Esophagus mucosa (tissue), 1 donor: ENCODE measurements around the gene PTCD1. TPM values are rescaled to one million over a fixed set of nuclear protein-coding genes. Genes with fewer than 3 reads are reported as not detected.
A peak's percentile ranks its signal among the peaks of the same experiment; 100 is the strongest.

Experiments used
- ATAC-seq: fragments of 200-7000 bp; cut with Tn5 transposase; one replicate; pipeline ENCODE4 v1.9.1; 2020
- total RNA-seq: library from RNA; stranded (reverse); gene quantifications from one replicate; pipeline ENCODE4 v1.2.4, GENCODE V29; 2023
- donor health status: DM: yes; HTN: yes; CAD: no.

The PTCD1 gene
- total RNA-seq, 1 donor from 2014 or later = 4.0 TPM

DNA sequence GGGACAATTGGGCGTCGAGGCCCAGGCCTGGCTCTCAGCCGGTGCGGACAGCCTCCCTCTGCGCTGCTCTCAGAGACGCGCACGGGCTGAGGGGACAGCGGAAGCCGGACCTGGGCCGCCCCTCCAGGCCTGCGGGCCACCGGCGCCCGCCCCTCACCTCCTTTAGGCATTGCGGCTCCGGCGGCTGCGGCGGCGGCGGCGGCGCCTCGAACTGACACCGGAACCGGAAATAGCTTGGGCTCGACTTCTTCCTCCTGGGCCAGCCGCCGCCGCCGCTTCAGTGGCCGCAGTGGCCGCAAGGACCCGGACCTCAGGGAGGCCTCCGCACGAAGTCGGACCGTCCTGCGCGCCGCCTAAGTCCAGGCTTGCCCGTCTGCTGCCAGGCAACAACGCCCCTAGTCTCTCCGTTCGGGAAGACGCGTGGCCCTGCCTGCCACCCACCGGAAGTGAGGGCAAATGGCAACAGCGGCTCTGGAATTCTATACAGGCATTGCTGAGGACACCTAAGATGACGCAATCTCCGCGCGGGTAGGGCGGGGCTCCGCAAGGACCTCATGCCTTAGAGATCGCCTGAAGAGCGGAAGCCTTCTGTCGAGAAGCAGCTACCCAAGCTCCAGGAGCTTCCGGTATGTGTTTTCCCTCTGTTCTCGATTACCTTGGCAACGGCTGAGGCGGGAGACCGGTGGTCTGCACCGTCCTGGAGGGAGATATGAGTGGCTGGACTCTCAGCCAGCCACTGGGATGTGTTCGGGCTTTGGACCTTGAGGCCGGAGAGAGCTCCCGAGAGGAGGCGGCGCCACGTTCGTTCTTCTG, 30.0 kb downstream of the PTCD1 start, which contains the start of the genes BUD31 and PDAP1:
BUD31 (plus strand) TSS at position 591 of the 813 bp plus-strand sequence. CDS start 2,124 bp downstream, outside the sequence.
PDAP1 (minus strand) TSS at position 219 of the 813 bp plus-strand sequence; CDS start at position 170, 49 bp downstream.
- peak; percentile 95 for ATAC-seq

DNA sequence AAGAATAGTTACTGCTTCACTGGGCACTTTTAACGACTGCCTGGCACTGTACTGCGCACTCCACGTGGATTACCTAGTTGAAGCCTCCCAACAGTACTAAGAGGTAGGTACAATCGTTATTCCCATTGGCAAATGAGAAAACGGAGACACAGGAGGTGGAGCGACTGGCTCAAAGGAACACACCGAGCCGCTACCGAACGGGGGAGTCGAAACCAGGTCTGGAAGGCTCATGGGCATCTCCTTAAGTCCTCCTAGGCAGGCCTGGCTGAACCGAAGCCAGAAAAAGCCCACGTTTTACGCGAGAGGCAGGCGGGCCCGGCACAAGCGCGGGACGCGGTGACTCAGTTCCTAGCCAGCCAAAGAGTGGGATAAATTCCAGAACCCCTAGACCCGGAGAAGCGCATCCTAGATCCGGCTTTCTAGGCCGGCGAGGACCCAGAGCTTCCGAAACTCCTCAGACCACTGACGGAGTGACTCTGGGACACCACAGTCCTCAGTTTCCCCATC, 30.7 kb downstream of the PTCD1 start:
- peak; percentile 52 for ATAC-seq

DNA sequence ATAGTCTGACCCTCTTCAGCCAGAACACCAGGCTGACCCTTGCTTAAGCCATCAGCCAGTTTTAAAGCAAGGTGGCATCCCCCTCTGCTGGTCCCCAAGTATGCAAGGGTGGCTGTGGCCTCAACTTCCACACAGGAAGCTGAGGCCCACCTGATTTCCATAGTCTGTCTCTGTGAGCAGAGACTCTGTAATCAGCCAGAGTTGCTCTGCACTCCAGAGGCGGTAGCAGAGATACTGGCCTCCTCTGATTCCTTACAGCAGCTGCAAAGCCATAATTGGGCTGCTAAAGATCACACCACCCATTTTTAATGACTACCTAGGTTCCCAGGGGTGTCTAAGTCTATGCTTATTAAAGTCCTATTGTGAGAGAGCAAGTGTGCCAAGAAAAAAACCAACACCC, 32.0 kb downstream of the PTCD1 start:
- no peak for ATAC-seq

DNA sequence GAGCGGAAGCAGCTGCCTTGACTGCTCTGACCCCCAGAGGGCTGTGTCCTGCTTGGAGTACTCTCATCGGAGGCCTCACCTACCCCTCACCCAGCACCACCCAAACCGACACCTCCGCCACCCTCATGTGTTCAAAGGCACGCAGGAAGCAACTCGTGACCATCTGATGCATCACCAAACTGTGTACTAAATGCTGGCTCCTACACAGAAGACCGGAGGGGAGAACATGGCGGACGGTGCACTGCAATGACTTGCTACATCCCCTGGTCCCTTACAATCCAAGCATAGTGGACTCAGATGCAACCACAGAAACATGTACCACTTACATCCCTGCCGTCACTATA, 33.6 kb downstream of the PTCD1 start:
- ATAC-seq = no peak

DNA sequence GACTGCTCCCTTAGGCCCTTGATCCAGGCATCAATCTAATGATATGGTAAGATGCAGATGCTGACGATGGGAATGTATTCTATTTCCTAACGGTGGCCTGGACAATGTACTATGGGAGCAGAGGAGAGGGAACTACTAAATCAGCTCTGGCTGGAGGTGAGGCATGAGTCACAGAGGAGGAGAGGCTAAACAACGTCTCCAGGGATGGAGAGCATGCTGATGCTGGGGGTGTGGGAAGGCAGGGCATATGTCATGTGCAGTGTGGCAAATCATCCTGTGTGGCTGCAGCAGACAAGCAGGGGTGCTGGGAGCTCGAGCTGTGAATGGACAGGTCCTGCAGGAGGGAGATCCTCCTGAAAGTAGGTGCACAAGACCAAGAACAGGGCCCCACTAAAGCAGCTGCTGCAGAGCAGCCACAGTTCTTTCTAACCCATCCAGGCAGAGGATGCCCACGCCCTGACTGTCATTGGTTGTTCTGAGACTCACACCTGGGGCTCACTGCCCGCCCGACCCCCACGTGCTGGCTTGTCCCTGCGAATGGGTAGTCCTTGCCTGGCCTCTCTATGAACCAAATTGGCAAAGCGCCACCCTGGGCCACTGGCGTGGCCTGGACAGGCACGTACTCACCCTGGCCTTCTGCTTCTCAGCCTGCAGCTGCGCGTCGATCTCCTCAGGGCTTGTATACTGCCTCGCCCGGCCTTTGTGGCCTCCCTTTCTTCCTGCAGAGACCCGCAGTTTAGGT, 34.2 kb downstream of the PTCD1 start:
- ATAC-seq = no peak

DNA sequence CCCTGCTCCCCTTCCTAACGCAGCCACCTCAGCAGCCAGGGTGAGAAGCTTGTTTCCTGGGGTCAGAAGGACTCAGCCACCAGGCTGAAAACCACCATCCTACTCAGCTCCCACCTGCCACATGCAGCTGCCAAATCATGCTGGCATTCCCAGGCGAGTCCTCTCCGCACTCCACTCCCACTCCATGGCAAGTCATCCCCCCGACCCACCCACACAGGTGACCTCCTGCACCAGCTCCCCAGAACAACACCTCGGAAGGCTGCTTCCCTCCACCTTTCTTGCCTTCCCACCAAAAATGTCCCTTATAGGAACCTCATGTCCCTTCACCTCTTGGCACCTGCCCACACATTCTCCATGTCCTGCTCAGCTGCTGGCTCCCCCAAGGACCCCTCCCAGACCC, 34.8 kb downstream of the PTCD1 start:
- ATAC-seq = no peak

DNA sequence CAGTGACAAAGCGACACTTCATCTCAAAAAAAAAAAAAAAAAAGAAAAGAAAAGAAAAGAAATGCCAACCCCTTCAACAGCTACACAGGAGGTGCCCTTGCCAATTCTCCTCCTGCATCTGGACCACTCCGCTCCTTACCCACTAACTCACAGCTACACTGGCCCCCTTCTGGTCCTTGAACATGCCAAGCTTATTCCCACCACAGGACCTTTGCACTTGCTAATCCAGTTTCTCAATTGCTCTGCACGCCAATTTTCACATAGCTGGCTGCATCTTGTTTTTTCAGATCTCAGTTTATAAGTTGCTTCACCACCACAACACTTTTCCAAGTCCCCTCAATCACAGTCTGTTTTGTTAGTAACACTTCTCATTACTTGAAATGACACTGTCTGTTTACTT, 35.7 kb downstream of the PTCD1 start:
- ATAC-seq = no peak

DNA sequence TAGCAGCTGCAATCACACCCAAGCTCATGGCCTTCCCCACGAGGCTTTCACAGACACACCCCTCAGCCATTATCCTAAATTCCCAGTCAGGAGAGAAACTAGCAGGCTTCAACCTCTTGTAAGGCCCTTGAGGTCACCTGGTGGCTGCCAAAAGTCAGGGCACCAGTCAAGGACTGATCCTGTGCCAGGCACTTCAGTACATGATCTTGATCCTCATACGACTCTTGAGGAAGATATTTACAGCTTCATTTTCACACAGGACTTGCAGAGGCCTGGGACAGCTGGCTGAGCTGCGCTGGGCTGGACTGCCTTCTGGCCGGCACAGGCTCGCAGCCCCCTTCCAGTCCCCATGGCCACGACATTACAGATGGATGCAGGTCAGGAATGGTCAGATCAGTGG, 39.0 kb downstream of the PTCD1 start:
- no peak for ATAC-seq

DNA sequence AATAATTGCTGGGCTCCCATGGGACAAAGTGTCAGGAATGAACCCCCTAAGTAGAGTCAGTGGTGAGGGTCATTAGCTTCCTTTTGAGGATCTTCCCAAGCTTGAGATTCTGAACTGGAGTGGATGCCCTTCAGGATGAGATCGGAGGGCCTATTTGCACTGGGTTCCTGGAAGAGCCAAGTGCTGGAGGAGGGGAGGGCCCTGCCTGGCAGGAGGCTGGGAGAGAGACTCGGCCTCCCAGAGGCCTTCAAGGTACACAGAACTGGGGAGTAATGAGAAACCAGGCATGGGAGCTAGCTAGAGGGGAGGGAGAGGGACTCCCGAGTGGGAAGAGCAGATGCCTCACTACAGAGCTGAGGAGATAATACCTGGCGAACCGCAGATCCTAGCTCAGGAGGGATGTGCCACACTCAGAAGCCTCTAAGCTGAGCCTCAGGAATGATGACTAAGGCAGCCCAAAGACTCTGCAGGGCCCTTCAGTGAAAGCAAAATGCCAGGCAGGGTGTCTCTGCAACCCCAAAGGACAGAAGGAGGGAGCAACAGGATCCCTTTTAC, 39.6 kb downstream of the PTCD1 start:
- ATAC-seq = no peak

DNA sequence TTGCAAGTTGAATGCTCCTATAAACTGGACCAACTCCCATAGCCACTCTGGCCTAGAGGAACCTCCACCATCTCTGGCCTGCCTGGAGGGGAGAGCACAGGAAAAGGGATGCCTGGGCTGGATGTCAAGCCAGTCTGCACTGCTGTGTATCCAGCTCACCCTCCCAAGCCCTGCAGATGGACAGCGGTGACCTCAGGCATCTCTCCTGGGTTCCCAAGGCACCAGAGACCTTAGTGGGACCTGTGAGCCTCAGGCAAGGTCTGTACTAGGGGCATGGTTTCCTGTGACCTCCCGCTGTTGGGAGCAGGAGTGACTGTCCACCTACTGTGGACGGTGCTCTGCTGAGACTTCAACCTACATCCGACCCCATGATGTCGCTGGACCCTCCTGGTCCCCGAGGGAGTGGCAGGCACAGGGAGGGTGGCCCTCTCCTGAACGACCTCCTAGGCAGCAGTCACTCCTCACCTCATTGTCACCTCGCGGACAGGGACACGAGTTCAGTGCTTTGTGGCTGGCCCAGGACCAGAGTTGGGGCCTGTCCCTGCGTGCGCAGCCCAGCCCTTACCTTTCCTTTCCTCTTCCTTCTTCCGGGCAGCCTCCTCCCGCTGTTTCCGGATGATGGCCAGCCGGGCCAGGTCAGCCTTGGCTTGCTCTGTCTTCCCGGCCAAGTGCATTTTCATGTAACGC, 41.2 kb downstream of the PTCD1 start:
- ATAC-seq = no peak

DNA sequence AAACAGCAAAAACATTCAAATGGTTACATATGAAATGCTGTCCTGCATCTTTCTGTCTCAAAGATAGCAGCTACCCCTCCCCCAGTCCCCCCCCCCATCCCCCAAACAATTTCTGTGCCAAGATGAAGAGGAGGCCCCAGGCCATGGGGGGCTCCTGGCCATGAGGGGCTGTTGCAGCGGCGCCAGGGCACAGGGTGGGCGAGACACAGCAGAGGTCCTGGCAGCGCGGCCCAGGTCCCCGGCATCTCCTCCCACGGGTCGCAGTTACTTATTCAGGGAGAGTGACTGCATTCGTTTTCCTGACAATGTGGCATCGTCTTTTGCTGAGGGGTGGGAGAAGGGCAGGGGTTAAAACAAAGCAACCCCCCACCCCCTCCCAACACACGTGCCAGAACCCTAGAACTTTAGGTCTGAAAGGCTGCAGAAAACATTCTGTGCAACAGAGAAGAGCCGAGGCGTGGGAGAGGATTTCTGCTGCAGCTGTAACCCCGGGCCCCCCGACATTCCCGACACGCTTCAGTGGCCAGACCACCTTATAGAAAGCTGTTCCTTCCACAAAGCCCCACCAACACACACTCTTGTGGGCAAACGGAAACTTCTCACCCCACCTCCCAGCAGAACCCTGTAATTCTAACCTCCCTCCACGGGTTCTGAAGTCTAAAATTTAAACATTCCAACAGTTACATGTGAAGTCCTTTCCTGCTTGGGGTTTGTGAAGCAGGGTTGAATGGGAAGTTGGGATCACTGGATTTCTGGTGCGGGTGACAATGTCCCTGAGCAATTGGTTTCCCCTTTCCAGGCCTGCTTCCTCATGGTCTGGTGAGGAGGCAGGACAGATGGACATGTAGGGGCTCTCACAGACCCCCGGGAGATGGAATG, 41.9 kb downstream of the PTCD1 start:
- no peak for ATAC-seq

DNA sequence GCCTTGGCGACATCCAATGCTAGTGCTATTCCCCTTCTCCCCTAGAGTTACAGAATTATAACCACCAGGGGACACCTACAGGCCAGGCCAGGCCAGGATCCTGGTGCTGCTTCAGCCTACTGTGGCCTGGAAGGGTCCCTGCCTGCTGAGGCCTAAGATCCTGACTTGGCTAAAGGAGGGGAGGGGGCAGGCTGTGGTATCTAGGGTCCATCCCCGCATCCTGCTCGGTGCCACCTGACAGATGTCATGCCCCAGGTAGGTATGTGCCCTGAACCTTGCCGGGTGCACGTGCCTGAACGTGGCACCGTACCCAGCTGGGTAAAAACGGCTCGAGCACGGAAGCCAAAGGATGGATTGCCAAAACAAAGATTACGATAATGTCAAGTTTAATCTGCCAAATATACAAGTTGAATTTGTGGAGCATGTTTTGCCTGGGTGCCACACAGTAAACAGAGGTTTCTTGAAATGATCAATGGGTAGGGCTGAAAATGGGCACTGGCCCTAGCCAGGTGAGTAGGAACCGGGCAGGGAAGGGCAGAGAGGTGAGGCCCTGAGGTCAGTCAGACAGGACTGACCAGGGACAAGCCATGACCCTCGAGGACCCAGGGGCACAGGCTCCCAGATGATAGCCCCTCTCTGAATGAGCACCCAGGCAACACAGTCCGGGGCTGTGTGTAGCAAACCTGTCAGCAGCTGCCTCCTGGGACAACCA, 42.8 kb downstream of the PTCD1 start:
- ATAC-seq = no peak

DNA sequence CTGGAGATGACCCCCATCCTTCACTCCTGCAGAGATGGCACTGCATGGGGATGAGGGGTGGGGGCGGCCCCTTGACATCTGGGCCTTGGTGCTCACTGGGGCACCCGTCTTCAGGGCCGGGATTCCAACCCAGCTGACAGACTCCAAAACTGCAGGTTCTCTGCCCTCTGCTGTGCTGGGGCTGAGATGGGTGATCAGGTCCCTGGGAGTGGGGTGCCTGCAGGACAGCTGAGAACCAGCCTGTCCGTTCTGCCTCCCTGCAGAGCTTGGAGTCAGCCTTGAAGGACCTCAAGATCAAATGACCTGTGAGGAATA, 44.5 kb downstream of the PTCD1 start:
- no peak for ATAC-seq

DNA sequence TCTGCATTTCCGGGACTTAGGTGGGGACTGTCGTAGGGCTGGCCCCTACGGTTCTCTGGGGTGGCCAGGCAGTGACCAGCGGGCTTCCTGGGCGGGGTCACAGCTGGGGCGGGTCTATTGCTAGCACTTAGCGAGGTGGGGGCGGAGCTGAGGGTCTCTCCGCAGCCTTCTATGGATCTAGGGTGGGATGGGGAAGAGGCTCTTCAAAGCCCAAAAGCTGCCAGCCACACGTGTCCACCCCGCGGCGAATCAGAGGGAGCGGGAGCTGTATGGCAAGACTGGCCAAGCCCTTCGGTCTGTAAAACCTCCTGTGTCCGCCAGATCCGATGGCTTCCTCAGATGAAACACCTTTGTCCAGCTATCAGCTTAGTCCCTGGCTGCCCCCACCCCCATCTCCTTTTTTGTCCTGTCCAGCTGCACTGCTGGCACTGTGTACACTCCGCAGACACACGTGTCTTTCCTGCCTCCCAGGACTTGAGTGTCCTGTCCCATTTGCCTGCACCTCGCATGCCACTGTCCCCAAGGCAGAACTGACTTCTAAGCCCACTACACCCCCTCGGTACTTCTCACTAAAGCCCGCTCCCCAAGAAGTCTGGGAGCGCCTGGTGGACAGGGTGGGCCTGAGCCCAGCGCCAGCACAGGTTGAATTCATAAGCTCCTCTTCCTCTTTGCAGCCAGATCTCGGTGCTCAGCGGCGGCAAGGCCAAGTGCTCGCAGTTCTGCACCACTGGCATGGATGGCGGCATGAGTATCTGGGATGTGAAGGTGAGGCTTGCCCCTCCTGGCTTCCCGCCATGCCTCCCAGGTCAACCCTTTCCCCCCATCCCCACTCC, 45.0 kb downstream of the PTCD1 start:
- no peak for ATAC-seq

DNA sequence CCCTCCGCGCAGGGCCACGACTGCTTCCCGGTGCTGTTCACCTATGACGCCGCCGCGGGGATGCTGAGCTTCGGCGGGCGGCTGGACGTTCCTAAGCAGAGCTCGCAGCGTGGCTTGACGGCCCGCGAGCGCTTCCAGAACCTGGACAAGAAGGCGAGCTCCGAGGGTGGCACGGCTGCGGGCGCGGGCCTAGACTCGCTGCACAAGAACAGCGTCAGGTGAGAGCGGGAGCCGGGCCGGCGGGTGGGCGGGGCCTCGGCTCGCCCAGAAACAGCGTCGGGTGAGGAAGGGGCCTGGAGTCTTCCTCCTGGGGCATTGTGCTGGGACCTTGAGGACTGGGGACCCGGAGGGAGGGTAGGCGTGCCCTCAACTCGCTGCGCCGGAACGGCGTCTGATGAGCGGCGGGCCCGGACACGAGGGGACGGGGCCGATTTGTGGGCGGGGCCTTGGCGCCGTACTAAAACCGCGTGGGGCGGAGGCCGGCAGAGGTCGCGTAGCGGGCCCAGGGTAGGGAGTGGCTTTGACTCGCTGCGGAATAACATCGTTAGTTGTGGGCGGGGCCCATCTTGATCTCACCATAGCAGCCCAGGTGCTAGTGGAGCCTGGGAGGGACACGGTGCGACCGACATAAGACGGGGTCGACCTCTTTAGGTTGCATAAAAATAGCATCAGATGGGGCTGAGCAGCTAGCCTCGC, 45.8 kb downstream of the PTCD1 start:
- peak; percentile 91 for ATAC-seq

DNA sequence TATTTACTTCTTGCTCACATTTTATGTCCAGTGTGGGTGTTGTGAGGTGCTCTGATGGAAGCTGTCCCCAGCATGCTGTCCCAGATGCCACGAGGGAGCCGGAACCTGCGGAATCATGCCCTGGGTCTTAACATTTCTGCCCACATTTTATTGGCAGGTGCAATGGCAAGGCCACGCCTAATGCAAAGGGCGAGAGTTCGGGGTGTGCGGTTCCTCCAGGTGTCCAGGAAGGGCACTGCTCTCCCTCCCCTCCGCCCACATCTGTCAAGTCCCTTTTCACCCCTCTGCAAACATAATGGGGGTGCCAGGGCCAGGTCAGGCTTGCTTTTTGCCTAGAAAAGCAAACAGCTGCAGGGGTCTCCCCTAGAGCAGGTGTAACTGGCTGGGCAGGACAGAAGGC, 46.6 kb downstream of the PTCD1 start:
- peak; percentile 1 for ATAC-seq

DNA sequence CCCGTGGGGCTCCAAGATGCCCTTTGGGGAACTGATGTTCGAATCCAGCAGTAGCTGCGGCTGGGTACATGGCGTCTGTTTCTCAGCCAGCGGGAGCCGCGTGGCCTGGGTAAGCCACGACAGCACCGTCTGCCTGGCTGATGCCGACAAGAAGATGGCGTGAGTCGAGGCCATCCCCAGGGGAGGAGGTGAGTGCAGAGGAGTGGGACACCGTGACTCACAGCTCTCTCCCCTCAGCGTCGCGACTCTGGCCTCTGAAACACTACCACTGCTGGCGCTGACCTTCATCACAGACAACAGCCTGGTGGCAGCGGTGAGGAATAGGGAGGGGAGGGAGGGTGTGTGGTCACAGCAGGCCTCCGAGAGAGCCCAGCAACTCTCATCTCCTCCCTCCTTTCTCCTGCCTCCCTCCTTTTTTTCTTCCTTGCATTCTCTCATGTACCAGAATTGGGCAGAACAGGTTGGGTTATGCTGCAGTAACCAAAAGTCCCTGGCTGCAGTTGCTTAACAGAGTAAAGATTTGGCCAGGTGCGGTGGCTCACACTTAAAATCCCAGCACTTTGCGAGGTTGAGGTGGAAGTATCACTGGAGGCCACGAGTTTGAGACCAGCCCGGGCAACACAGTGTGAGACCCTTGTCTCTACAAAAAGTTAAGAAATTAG, 47.5 kb downstream of the PTCD1 start:
- ATAC-seq = no peak

DNA sequence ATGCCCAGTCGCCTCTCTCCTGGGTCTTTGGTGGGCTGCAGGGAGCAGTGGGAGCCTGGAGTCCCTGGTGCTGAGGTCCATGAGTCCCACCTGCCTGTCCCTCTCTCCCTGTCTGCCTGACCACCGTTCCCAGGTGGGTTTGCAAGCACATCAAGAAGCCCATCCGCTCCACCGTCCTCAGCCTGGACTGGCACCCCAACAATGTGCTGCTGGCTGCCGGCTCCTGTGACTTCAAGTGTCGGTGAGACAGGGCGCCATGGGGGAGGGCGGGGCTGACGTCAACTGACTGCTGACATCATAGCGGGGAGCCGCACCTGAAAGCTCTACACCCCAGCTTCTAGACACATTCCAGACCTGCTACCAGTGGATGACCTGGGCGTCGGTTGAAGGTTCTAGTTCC, 48.8 kb downstream of the PTCD1 start:
- ATAC-seq = no peak

DNA sequence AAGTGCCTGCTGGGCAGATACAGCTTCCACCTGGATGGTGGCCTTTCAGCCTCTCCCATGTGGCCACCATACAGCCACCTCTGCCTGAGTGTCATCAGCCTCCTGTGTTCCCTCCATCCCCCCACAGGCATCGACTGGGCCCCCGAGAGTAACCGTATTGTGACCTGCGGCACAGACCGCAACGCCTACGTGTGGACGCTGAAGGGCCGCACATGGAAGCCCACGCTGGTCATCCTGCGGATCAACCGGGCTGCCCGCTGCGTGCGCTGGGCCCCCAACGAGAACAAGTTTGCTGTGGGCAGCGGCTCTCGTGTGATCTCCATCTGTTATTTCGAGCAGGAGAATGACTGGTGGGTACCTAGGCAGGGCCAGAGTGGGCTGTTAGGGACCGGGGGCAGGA, 50.7 kb downstream of the PTCD1 start:
- no peak for ATAC-seq
